ENCODE results near the gene CLMN. TPM values are rescaled to one million over a fixed set of nuclear protein-coding genes. Genes with fewer than 3 reads are reported as not detected.

The CLMN gene
- total RNA-seq, 2 experiments from 2014 or later, result 0.29 to 0.40 TPM

DNA sequence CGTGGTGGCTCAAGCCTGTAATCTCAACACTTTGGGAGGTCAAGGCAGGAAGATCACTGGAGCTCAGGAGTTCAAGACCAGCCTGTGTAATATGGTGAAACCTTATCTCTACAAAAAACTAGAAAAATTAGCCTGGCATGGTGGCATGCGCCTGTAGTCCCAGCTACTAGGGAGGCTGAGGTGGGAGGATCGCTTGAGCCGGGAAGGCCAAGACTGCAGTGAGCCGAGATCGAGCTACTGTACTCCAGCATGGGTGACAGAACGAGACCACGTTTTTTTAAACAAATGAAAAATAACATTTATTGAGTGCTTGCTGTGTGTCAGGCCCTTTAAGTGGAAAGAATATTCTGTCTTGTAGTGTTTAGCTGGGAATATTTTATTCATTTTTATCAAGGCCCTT is 26.6 kb upstream of the CLMN start:
- ChIA-PET CTCF (no interaction called here), POLR2A (no interaction called here)

- ChIA-PET POLR2A (no interaction called here), CTCF (no interaction called here)
Observed at GRCh38 chr14:95345032-95345431, 25.3 kb upstream of the CLMN start.

DNA sequence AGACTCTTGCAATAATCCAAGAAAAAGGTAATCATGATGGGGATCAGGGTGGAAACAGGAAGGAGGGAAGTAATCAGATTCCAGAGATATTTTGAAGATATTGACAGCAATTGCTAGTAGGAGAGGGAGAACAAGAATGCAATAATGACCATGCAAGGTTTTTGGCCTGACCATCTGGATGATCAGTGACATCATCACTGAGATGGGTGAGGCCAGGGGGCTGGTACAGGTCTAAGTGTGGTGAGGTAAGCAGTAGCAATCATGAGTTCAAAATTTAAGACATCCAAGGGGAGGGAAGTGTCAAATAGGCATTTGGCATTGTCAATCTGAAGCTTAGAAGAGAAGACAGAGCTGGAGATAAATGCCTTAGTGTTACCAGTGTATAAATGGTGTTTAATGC is 24.8 kb upstream of the CLMN start:
- POLR2A ChIA-PET, result no interaction called here
- CTCF ChIA-PET, result no interaction called here

DNA sequence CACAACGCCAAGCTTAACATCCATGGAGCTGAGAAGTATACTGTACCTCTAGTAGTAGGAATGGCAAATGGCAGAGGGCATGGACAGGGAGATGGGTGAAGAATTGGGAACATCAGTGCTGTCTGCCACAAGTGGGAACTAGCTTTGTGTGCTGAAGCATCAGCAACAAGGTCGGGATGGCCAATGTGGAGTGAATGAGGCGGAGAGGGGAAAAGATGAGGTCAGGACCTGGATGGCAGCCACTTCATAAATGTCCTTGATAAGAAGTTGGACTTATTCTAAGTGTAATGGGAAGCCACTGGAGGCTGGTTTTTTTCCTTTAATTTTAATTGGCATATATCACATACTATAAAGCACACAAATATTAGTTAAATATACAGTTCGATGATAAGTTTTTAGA is 21.9 kb upstream of the CLMN start:
- ChIA-PET POLR2A (no interaction called here), CTCF (no interaction called here)

DNA sequence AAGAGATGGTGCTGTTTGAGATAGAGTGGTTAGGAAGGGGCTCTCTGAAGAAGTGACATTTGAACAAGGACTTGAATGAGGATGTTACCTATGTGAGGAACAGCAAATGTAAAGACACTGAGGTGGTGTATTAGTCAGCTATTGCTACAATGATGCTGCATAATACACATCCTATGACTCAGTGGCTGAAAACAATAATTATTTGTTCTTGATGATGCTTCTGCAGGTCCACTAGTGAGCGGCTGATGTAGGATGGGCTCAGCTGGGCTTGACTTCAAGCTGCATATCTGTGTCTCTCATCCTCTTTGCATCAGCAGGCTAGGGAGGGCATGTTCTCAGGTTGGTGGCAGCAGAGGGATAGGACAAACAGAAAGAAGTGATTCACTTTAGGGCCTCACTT is 21.4 kb upstream of the CLMN start:
- CTCF ChIA-PET, result no interaction called here
- POLR2A ChIA-PET, result no interaction called here

GRCh38 chr14:95340201-95340697 is 20.5 kb upstream of the CLMN start:
- POLR2A ChIA-PET, result no interaction called here
- CTCF ChIA-PET, result no interaction called here

DNA sequence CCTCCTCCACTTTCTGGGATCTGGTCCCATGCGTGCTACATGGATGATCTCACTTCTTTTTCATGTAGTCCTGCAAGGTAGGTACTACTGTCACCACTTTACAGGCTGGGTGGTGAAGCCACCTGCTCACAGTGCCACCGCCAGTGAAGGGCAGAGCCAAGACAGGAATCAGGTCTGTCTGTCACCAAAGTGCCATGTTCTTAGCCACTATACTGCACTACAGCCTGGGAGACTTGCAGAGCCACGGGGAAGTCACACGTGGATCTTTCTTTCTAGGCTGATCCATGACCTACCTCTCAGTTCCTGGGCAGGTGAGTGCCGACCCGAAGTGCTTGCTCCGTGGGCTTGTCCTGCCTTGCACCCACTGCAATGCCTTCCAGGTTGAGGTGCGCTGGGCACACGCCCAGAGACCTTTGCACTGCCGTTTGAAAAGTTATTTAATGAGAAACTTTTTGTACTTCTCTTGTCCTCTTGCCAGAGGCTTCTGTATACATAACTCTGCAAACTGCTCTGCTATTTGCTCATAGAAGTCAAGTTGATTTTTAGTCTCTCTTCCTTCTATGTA is 19.7 kb upstream of the CLMN start:
- ChIA-PET POLR2A (no interaction called here), CTCF (no interaction called here)

GRCh38 chr14:95338436-95338835 is 18.7 kb upstream of the CLMN start:
- ChIA-PET CTCF (no interaction called here), POLR2A (no interaction called here)

- POLR2A ChIA-PET, result no interaction called here
- CTCF ChIA-PET, result no interaction called here
Observed at GRCh38 chr14:95337041-95337595, 17.4 kb upstream of the CLMN start.

DNA sequence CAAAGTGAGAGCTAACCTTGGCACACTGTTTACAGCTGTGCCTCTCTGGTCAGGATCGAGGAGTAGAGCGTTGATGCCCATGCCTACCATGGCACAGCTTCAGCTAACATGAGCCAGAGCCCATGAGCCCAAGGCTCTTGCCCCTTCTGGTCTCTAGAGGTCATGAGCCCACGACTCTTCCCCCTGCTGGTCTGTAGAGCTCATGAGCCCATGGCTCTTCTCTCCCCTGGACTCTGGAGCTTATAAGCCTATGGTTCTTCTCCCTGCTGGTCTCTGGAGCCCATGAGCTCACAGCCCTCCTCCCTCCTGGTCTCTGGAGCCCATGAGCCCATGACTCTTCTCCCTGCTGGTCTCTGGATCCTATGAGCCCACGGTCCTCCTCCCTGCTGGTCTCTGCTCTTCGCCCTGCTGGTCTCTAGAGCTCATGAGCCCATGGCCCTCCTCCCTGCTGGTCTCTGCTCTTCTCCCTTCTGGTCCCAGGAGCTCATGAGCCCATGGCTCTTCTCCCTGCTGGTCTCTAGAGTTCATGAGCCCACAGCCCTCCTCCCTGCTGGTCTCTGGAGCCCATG is 16.6 kb upstream of the CLMN start:
- POLR2A ChIA-PET, result interaction anchor here (0.6 kb wide), 1 partner anchor 68 kb away, joined by 4 read pairs; no protein-coding TSS in a partner anchor
- CTCF ChIA-PET, result interaction anchor here (1.5 kb wide), 1 partner anchor 25 kb away, joined by 3 read pairs; no protein-coding TSS in a partner anchor

DNA sequence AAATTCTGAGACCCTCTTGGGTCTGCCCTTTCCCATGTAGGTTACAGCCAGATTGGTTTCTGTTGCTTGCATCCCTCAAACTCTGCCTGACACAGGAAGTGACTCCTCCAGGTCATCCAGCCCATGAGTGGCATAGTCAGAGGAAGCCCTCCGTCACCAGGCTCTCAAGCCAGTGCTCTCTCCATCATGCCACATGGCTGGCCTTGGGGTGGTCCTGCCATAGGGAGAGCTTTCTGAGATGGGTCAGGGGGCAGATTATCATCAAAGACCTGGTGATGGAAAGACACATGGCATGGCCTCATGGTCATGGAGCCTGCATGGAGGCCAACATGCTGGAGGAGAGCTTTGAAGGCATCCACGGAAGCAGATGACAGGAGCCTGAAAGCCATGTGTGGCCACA is 15.4 kb upstream of the CLMN start:
- ChIA-PET CTCF (no interaction called here), POLR2A (no interaction called here)

DNA sequence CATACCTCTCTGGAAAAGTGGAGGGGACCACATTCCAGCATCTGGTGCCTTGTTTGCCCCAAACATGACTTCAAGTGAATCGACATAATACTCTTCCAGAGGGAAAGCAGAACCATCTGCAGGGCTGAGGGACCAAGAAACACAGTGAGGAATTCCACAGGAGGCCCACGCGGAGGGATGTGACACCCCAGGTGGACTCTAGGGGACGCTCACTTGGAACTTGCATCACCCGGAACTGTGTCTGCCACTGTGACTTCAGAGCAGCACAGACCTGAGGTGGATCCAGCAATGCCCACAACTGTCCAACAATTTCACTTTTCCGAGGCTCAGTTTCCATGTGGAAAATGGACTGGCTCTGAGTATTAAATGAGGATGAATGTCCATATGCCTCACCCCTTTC is 14.3 kb upstream of the CLMN start:
- POLR2A ChIA-PET, result no interaction called here
- CTCF ChIA-PET, result no interaction called here

DNA sequence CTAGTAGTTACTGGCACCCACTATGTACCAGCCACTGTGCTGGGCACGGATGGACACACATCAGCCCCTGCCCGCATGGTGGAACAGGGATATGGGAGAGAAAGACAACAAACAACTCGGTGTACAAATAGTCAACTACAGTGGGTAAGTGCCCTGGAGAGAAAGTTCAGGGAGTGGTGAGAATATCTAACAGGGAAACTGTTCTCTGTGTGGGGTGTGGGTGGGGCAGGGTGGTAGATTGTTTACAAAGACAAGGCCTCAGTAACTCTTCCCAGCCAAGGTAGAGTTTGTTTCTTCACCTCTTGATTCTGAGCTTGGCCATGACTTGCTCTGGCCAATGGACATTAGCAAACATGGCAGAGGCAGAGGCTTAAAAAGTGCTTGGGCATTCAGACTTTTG is 12.9 kb upstream of the CLMN start:
- ChIA-PET CTCF (no interaction called here), POLR2A (no interaction called here)

DNA sequence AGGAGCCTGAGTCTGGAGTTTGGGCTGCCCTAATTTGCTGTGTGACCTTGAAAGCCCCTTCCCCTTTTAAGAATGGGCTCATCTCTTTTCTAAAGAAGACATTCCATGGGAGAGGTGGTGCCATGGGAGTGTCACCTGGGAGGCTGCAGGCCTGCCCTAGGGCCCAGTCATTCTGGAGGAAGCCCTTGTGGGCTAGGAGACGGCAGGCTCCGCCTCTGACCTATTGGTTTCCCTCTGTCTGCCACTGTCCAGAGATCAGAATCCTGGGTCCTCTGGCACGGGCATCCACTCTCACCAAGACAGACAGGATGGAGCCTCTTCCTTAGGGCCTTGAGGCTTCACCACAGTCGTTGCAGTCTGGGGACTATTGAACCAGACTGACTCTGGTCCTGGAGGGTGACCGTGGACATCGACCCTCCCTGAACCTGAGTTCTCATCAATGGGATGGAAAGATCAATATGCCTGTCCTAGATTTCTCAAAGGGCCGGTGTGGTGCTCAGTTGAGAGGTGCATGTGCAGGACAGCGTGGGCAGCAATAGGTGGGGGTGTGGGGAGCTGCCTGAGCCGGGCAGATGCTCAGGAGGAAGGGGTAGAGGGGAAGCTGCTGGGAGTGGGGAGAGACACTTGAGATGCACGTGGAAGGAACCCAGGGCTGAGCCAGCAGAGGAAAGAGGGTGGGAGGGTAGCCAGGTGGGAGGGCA is 12.2 kb upstream of the CLMN start:
- ChIA-PET POLR2A (no interaction called here), CTCF (no interaction called here)

GRCh38 chr14:95330591-95331370 is 11.1 kb upstream of the CLMN start:
- CTCF ChIA-PET, result no interaction called here
- POLR2A ChIA-PET, result no interaction called here

DNA sequence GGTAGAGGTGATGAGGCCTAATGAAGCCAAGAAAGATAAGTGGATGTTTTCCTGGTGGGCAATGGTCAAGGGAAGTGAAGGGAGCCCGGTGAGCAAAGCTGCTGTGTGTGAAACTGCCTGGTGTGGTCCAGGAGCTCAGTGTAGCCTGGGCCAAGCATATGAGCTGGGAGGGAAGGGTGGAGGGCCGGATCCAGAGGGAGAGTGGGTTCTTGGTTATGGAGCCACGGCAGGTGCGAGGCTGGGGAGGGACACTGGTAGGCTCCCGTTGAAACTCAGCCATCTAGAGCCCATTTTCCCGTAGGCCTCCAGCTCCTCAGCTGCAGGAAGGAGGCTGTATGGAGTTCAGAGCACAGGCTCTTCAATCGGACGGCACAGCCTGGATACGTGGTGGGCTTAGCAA is 10.2 kb upstream of the CLMN start:
- CTCF ChIA-PET, result no interaction called here
- POLR2A ChIA-PET, result no interaction called here

DNA sequence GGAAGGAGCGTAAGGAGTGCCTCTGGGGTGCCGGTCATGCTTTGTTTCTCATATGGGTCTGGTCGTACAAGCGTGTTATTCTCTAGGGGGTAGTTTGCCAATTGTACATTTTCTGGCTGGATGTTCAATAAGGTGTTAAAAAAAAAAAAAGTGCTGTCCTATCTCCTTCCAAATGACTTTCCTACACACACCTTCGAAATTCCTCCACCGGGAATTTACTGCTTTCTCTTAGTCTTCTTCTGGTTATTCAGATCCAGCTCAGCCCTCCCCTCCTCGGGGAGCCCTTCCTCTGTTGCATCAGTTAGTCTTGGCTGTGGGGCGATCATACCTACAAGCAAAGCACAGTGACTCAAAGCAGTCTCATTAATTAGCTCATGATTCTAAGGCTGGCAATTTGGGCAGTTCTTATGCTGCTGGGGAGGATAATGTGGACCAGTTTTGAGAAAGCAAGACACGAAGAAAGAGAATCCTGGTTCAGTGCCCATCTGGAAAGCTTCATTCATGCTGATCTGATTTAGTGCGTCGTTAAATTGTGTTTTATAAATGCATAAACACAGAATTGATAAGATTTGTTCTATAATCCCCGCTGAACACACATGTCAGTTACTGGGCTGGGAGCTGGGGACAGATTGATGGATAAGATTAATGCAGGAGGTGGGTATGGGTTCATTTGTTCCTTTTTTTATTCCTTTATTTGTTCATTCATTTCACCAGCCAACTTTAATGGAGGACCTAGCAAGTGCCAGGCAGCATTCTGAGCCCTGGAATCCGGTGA is 9.2 kb upstream of the CLMN start:
- CTCF ChIA-PET, result interaction anchor here (0.5 kb wide), 1 partner anchor 64 kb away, joined by 3 read pairs; no protein-coding TSS in a partner anchor
- POLR2A ChIA-PET, result no interaction called here

GRCh38 chr14:95327558-95328374 is 8.1 kb upstream of the CLMN start:
- CTCF ChIA-PET, result no interaction called here
- POLR2A ChIA-PET, result no interaction called here

DNA sequence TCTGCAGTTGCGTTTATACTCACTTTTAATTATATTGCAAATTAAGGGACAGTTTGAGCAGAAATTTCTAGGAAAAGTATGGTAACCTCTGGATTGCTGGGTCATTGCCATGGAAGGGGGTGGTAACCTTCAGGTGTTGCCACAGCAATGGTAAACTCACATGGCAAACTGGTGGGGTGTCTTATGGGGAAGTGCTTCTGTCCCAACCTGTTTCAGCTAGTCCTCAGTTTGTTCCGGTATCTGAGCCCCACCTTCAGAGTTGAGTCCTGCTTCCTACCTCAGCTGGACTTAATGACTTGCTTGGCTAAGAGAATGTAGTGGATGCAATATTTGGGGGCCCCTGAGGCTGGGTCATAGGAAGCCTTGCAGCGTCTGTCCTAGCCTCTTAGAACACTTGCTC is 7.3 kb upstream of the CLMN start:
- ChIA-PET POLR2A (no interaction called here), CTCF (no interaction called here)

Measured in activated CD8-positive, alpha-beta memory T cell treated with anti-CD3 and anti-CD28 coated beads for 36 hours (primary cell).